Measurements from ENCODE around the gene UBAP2.

GRCh38 chr9:34047864-34048726, 592 bp downstream of the UBAP2 start:
- TF ChIP-seq TAF1 (IDR thresholded peaks at IDR 0.05; ENCODE audit: low read depth) (no peak), REST (IDR thresholded peaks at IDR 0.05; ENCODE audit: low read depth) (no peak), YY1 (IDR thresholded peaks at IDR 0.05; ENCODE audit: low read depth) (no peak), CEBPB (IDR thresholded peaks at IDR 0.05) (no peak), TEAD4 (IDR thresholded peaks at IDR 0.05) (no peak), EP300 (IDR thresholded peaks at IDR 0.05; ENCODE audit: borderline replicate concordance) (no peak), FOXM1 (IDR thresholded peaks at IDR 0.05; ENCODE audit: borderline replicate concordance, low read depth) (no peak), RAD21 (IDR thresholded peaks at IDR 0.05; ENCODE audit: low read depth) (no peak), CREB1 (IDR thresholded peaks at IDR 0.05; ENCODE audit: low read depth) (no peak)
- TF ChIP-seq, protein P1, sequence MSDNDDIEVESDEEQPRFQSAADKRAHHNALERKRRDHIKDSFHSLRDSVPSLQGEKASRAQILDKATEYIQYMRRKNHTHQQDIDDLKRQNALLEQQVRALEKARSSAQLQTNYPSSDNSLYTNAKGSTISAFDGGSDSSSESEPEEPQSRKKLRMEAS (IDR thresholded peaks at IDR 0.05): no peak

Measured in Ishikawa (cell line).